NB4 (cell line): ENCODE data around the gene RGS10.

Experiments used
- DNase-seq: peaks from one replicate; pipeline ENCODE4 v3.0.0; 2010; ENCODE audit warnings: low read depth
- H3K4me3 ChIP-seq: one replicate; pipeline ENCODE4 v1.5.1; 2011; ENCODE audit warnings: mild to moderate bottlenecking, low read depth, low read length, moderate library complexity
- MYC ChIP-seq: IDR thresholded peaks from 2 replicates; pipeline ENCODE4 v1.6.1; 2011; ENCODE audit warnings: low read depth, low read length
- POLR2A ChIP-seq: IDR thresholded peaks from 2 replicates; pipeline ENCODE4 v1.6.1; 2011; ENCODE audit warnings: mild to moderate bottlenecking; ENCODE audit not compliant: insufficient read length; ENCODE audit errors: extremely low read depth
- TF ChIP-seq, protein P1 (sequence below): IDR thresholded peaks from 2 replicates; pipeline ENCODE4 v1.6.1; 2011; ENCODE audit warnings: low read depth, low read length
- TF ChIP-seq, protein P2 (sequence below): IDR thresholded peaks from one replicate; pipeline ENCODE4 v1.5.1; 2012; ENCODE audit warnings: low read depth, low read length

The RGS10 gene

DNA sequence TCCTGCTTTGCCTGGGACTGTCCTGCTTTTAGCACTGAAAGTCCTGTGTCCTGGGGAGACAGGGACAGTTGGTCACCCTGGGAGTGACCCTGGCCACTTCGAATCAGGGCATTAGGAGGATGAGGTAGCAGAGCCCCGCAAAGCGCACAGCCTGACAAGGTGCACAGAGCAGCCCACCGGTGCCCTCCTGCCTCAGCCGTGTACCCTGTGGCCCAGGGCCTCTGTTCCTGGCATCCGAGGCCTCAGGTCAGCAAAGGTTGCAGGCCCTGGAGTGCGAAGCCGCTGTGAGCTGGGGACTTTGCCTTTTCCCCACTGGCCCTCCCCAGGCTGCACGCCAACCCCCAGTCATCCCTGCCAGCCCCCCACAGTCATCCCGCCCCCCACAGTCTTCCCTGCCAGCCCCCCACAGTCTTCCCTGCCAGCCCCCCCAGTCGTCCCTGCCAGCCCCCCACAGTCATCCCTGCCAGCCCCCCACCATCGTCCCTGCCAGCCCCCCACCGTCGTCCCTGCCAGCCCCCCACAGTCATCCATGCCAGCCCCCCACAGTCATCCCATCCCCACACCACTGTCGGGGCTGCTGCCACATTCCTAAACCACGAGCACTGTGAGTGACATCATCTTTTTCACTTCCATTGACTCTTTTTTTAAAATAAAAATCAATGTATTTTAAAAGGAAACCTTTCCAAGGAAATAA, 91.8 kb downstream of the RGS10 start:
- no peak overlapping the region for H3K4me3 ChIP-seq
- DNase-seq, result no peak
- TF ChIP-seq POLR2A (no peak), MYC (no peak)
- TF ChIP-seq, protein P1, sequence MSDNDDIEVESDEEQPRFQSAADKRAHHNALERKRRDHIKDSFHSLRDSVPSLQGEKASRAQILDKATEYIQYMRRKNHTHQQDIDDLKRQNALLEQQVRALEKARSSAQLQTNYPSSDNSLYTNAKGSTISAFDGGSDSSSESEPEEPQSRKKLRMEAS, result no peak
- TF ChIP-seq, protein P2, sequence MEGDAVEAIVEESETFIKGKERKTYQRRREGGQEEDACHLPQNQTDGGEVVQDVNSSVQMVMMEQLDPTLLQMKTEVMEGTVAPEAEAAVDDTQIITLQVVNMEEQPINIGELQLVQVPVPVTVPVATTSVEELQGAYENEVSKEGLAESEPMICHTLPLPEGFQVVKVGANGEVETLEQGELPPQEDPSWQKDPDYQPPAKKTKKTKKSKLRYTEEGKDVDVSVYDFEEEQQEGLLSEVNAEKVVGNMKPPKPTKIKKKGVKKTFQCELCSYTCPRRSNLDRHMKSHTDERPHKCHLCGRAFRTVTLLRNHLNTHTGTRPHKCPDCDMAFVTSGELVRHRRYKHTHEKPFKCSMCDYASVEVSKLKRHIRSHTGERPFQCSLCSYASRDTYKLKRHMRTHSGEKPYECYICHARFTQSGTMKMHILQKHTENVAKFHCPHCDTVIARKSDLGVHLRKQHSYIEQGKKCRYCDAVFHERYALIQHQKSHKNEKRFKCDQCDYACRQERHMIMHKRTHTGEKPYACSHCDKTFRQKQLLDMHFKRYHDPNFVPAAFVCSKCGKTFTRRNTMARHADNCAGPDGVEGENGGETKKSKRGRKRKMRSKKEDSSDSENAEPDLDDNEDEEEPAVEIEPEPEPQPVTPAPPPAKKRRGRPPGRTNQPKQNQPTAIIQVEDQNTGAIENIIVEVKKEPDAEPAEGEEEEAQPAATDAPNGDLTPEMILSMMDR, result no peak
